Astrocyte (in vitro differentiated cells and primary cell): ENCODE measurements around the gene SEMA4G. TPM values are rescaled to one million over a fixed set of nuclear protein-coding genes. Genes with fewer than 3 reads are reported as not detected.
A peak's percentile ranks its signal among the peaks of the same experiment; 100 is the strongest.

Source experiments
- DNase-seq: peaks from one replicate; pipeline ENCODE4 v3.0.0-alpha.2; 2010; ENCODE audit warnings: low read depth
- FAIRE-seq: peaks from 2 replicates; lab custom pipeline; 2011; peaks lifted over from hg19 to GRCh38; lab: Jason Lieb, UNC
- H2AFZ ChIP-seq: 2 replicates; pipeline ENCODE4 v1.6.0; 2012; ENCODE audit warnings: low read depth, low read length, inconsistent platforms
- H3K27ac ChIP-seq: 2 replicates; pipeline ENCODE4 v1.5.1; 2011; ENCODE audit warnings: low read depth, low read length, inconsistent platforms
- H3K27me3 ChIP-seq: 2 replicates; pipeline ENCODE4 v1.6.0; 2011; ENCODE audit warnings: low read length, inconsistent platforms; ENCODE audit not compliant: insufficient read depth
- H3K36me3 ChIP-seq: 2 replicates; pipeline ENCODE4 v1.5.1; 2011; ENCODE audit warnings: low read length, inconsistent platforms; ENCODE audit not compliant: insufficient read depth
- H3K4me1 ChIP-seq: 2 replicates; pipeline ENCODE4 v1.5.1; 2011; ENCODE audit warnings: low read length, inconsistent platforms; ENCODE audit not compliant: insufficient read depth
- H3K4me2 ChIP-seq: 2 replicates; pipeline ENCODE4 v1.6.0; 2012; ENCODE audit warnings: low read length, inconsistent platforms
- H3K4me3 ChIP-seq: 2 replicates; pipeline ENCODE4 v1.5.1; 2011; ENCODE audit warnings: low read depth, mild to moderate bottlenecking, low read length, inconsistent platforms; ENCODE audit not compliant: insufficient read depth
- H3K79me2 ChIP-seq: 2 replicates; pipeline ENCODE4 v1.6.0; 2012; ENCODE audit warnings: mild to moderate bottlenecking, low read length, inconsistent platforms; ENCODE audit not compliant: insufficient read depth
- H3K9ac ChIP-seq: 2 replicates; pipeline ENCODE4 v1.6.0; 2012; ENCODE audit warnings: mild to moderate bottlenecking, low read length, inconsistent platforms
- H3K9me3 ChIP-seq: 2 replicates; pipeline ENCODE4 v1.5.1; 2012; ENCODE audit warnings: low read depth, mild to moderate bottlenecking, low read length, inconsistent platforms; ENCODE audit not compliant: insufficient read depth
- H4K20me1 ChIP-seq: 2 replicates; pipeline ENCODE4 v1.6.0; 2012; ENCODE audit warnings: low read length, inconsistent platforms; ENCODE audit not compliant: insufficient read depth
- H3K27ac Mint-ChIP-seq: one replicate; pipeline ENCODE4 v1.8.0; 2021; ENCODE audit warnings: mild to moderate bottlenecking, mixed read lengths; ENCODE audit not compliant: unreplicated experiment
- H3K27me3 Mint-ChIP-seq: one replicate; pipeline ENCODE4 v1.8.0; 2021; ENCODE audit warnings: low read depth, mixed read lengths; ENCODE audit not compliant: unreplicated experiment
- H3K36me3 Mint-ChIP-seq: one replicate; pipeline ENCODE4 v1.8.0; 2021; ENCODE audit warnings: low read depth, mixed read lengths; ENCODE audit not compliant: unreplicated experiment
- H3K4me1 Mint-ChIP-seq: one replicate; pipeline ENCODE4 v1.8.0; 2021; ENCODE audit warnings: low read depth, mixed read lengths; ENCODE audit not compliant: unreplicated experiment
- H3K4me3 Mint-ChIP-seq: one replicate; pipeline ENCODE4 v1.8.0; 2021; ENCODE audit warnings: mild to moderate bottlenecking, moderate library complexity, mixed read lengths; ENCODE audit not compliant: unreplicated experiment
- H3K9me3 Mint-ChIP-seq: one replicate; pipeline ENCODE4 v1.8.0; 2021; ENCODE audit warnings: mild to moderate bottlenecking, mixed read lengths; ENCODE audit not compliant: unreplicated experiment
- CTCF ChIP-seq: IDR thresholded peaks from 2 replicates; pipeline ENCODE4 v1.5.1; 2011; ENCODE audit warnings: low read depth, mild to moderate bottlenecking, inconsistent platforms, low read length, moderate library complexity; ENCODE audit not compliant: insufficient read depth
- EZH2 ChIP-seq: IDR thresholded peaks from 2 replicates; pipeline ENCODE4 v1.6.1; 2012; ENCODE audit warnings: mild to moderate bottlenecking, low read length, inconsistent platforms; ENCODE audit not compliant: insufficient read depth
- total RNA-seq: library from RNA; stranded (reverse); gene quantifications from 2 replicates; pipeline ENCODE4 v1.2.1, GENCODE V29; 2021

The SEMA4G gene
- total RNA-seq, 1 donor from 2014 or later = 5.9 TPM

- no peak for FAIRE-seq
- H3K36me3 Mint-ChIP-seq = peaks cover 17% of the 10 kb centered on the region
- peaks cover 32% of the 10 kb centered on the region for H4K20me1 ChIP-seq
Observed at GRCh38 chr10:100986623-100986951, 17.3 kb downstream of the SEMA4G start.

DNA sequence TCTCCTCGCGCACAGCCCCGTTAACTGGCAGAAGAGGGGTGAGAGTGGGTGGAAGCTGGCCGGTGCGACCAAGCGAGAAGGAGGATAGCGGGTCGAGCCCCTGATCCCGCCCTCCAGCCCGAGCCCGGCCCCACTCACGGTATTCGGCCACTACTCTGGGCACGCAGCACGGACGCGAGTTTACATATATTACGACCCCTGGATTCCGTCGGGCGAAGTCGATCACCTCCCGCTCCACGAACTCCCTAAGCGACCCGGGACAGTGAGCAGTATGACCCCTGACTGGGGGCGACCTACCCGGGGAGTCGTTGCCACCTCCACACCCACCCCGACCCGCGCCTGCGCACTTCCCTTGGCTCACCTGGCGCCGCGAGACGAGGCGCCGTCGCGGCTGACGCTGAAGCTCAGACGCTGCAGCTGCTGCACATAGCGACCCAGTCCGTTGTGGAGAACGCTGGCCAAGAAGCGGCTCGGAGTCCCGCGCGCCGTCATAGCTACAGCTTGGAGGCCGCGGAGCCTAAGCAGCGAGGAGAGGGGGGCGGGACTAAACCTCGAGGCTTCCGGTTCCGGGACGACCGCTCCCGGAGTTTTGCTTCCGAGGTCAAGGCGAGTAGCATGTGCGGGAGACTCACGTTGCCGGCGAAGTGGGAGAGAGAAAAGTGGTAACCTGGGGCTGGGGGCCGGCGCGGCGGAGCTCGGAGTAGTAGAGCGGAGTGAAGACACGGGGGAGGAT, 17.8 kb downstream of the SEMA4G start, which contains the start of the genes MRPL43 and TWNK:
TSS of gene MRPL43 (minus strand) at position 546 of the 733 bp plus-strand sequence. CDS start at position 492, 54 bp downstream.
TSS of gene TWNK (plus strand) at position 592 of the 733 bp plus-strand sequence. CDS start 668 bp downstream, outside the sequence.
- peaks cover 53% of the 10 kb centered on the region for H3K79me2 ChIP-seq
- peaks cover 19% of the 10 kb centered on the region for H3K4me1 ChIP-seq
- H3K9me3 Mint-ChIP-seq = peaks cover 3% of the 10 kb centered on the region
- peaks cover 28% of the 10 kb centered on the region for H3K36me3 ChIP-seq
- H3K4me2 ChIP-seq = peak within 1 kb of the TSS; percentile 99
- H3K36me3 Mint-ChIP-seq = peaks cover 17% of the 10 kb centered on the region
- no peaks in the 10 kb centered on the region for H3K27me3 Mint-ChIP-seq
- peak within 1 kb of the TSS; percentile 63 for H3K27ac ChIP-seq
- H3K4me1 Mint-ChIP-seq = peaks cover 10% of the 10 kb centered on the region
- H3K9me3 ChIP-seq = no peaks in the 10 kb centered on the region
- peak within 1 kb of the TSS; percentile 95 for H3K4me3 Mint-ChIP-seq
- H2AFZ ChIP-seq = peak within 1 kb of the TSS; percentile 100
- TF ChIP-seq CTCF = no peak
- no peak for TF ChIP-seq EZH2
- peaks cover 32% of the 10 kb centered on the region for H4K20me1 ChIP-seq
- H3K27ac Mint-ChIP-seq = peak within 1 kb of the TSS; percentile 78
- no peaks in the 10 kb centered on the region for H3K27me3 ChIP-seq
- H3K4me3 ChIP-seq = peak within 1 kb of the TSS; percentile 92
- DNase-seq = peak; percentile 47
- FAIRE-seq = no peak
- H3K9ac ChIP-seq = peak within 1 kb of the TSS; percentile 86

More at GRCh38 chr10:100986623-100986951, 17.3 kb downstream of the SEMA4G start:
- H3K27me3 ChIP-seq = no peaks in the 10 kb centered on the region
- peak overlapping the region; percentile 100 for H2AFZ ChIP-seq
- Mint-ChIP-seq H3K4me1 (peaks cover 10% of the 10 kb centered on the region), H3K27me3 (no peaks in the 10 kb centered on the region), H3K27ac (no peak overlapping the region), H3K9me3 (peaks cover 3% of the 10 kb centered on the region), H3K4me3 (peak overlapping the region; percentile 95)
- peaks cover 53% of the 10 kb centered on the region for H3K79me2 ChIP-seq
- peak overlapping the region; percentile 63 for H3K27ac ChIP-seq
- H3K36me3 ChIP-seq = peaks cover 28% of the 10 kb centered on the region
- H3K4me2 ChIP-seq = peak overlapping the region; percentile 99
- TF ChIP-seq CTCF (no peak), EZH2 (no peak)
- peak overlapping the region; percentile 86 for H3K9ac ChIP-seq
- H3K9me3 ChIP-seq = no peaks in the 10 kb centered on the region
- peak overlapping the region; percentile 92 for H3K4me3 ChIP-seq
- peaks cover 19% of the 10 kb centered on the region for H3K4me1 ChIP-seq
- DNase-seq = no peak

DNA sequence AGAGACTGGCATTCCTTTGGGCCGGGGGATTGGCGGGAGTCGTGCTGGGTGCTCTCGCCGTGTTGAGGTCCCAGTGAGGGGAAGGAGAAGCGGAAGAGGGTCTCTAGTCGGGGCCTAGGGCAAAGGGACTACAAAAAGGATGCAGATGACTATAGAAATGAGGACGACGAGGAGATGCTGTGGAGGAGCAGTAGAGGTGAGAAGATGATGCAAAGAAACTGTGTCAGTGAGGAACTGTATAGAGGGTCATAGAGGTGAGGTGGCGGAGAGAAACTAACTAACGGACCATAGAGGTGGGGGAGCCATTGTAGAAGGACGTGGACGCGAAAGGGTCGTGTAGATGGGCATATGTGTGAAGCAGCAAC, 18.4 kb downstream of the SEMA4G start:
- peak overlapping the region; percentile 95 for H3K4me3 Mint-ChIP-seq
- Histone ChIP-seq H3K4me2 (peak overlapping the region; percentile 99), H4K20me1 (peaks cover 32% of the 10 kb centered on the region), H3K27ac (peak overlapping the region; percentile 63), H3K79me2 (peaks cover 53% of the 10 kb centered on the region), H3K36me3 (peaks cover 27% of the 10 kb centered on the region), H3K9ac (peak overlapping the region; percentile 86), H3K9me3 (no peaks in the 10 kb centered on the region), H3K27me3 (no peaks in the 10 kb centered on the region), H2AFZ (peak overlapping the region; percentile 100), H3K4me3 (peak overlapping the region; percentile 92), H3K4me1 (peaks cover 19% of the 10 kb centered on the region)
- peaks cover 18% of the 10 kb centered on the region for H3K36me3 Mint-ChIP-seq
- no peaks in the 10 kb centered on the region for H3K27me3 Mint-ChIP-seq
- no peak for TF ChIP-seq CTCF
- TF ChIP-seq EZH2 = no peak
- H3K9me3 Mint-ChIP-seq = peaks cover 3% of the 10 kb centered on the region
- DNase-seq (no peak), FAIRE-seq (no peak)
- peak overlapping the region; percentile 78 for H3K27ac Mint-ChIP-seq
- peaks cover 10% of the 10 kb centered on the region for H3K4me1 Mint-ChIP-seq
